ENCODE results near the gene LRCH4.

LRCH4 gene

GRCh38 chr7:100606313-100606712 is 20.4 kb upstream of the LRCH4 start:
- FAIRE-seq, result no peak
- no peak for DNase-seq (ENCODE audit: insufficient read length, low spot score)

- no peak for DNase-seq (ENCODE audit: insufficient read length, low spot score)
- no peak for FAIRE-seq
These were observed 19.3 kb upstream of the LRCH4 start for GRCh38 chr7:100604976-100605911.

GRCh38 chr7:100604028-100604975 is 18.4 kb upstream of the LRCH4 start:
- FAIRE-seq (no peak), DNase-seq (ENCODE audit: insufficient read length, low spot score) (peak; percentile 68)

GRCh38 chr7:100603726-100604027 is 17.7 kb upstream of the LRCH4 start:
- FAIRE-seq (no peak), DNase-seq (ENCODE audit: insufficient read length, low spot score) (no peak)

- no peak for FAIRE-seq
- peak; percentile 72 for DNase-seq (ENCODE audit: insufficient read length, low spot score)
These were observed 17.2 kb upstream of the LRCH4 start for GRCh38 chr7:100602889-100603725.

- FAIRE-seq (no peak), DNase-seq (ENCODE audit: insufficient read length, low spot score) (no peak)
These were observed 14.8 kb upstream of the LRCH4 start for GRCh38 chr7:100600730-100601038.

- FAIRE-seq (no peak), DNase-seq (ENCODE audit: insufficient read length, low spot score) (no peak)
These were observed 14.2 kb upstream of the LRCH4 start for GRCh38 chr7:100599911-100600729.

- FAIRE-seq, result no peak
These were observed 12.5 kb upstream of the LRCH4 start for GRCh38 chr7:100598425-100598824.

GRCh38 chr7:100595188-100595587 is 9.3 kb upstream of the LRCH4 start:
- no peak for DNase-seq (ENCODE audit: insufficient read length, low spot score)
- FAIRE-seq, result no peak

More at GRCh38 chr7:100598425-100598824, 12.5 kb upstream of the LRCH4 start:
- DNase-seq (ENCODE audit: insufficient read length, low spot score), result no peak

GRCh38 chr7:100591596-100591995 is 5.7 kb upstream of the LRCH4 start:
- no peak for FAIRE-seq

GRCh38 chr7:100590077-100590737 is 4.3 kb upstream of the LRCH4 start:
- FAIRE-seq, result no peak

More at GRCh38 chr7:100591596-100591995, 5.7 kb upstream of the LRCH4 start:
- no peak for DNase-seq (ENCODE audit: insufficient read length, low spot score)

GRCh38 chr7:100589341-100589947 is 3.5 kb upstream of the LRCH4 start:
- FAIRE-seq (no peak), DNase-seq (ENCODE audit: insufficient read length, low spot score) (no peak)

More at GRCh38 chr7:100590077-100590737, 4.3 kb upstream of the LRCH4 start:
- no peak for DNase-seq (ENCODE audit: insufficient read length, low spot score)

GRCh38 chr7:100588438-100588837 is 2.5 kb upstream of the LRCH4 start:
- FAIRE-seq, result no peak

GRCh38 chr7:100586266-100587025 is 517 bp upstream of the LRCH4 start, which contains the start of gene FBXO24:
TSS of gene FBXO24 (plus strand) at chr7:100586328. CDS start at chr7:100586626, 298 bp downstream.
- no peak for FAIRE-seq
- DNase-seq (ENCODE audit: insufficient read length, low spot score), result peak; percentile 99

More at GRCh38 chr7:100588438-100588837, 2.5 kb upstream of the LRCH4 start:
- DNase-seq (ENCODE audit: insufficient read length, low spot score), result no peak

GRCh38 chr7:100584683-100585510 is 1.0 kb downstream of the LRCH4 start:
- no peak for DNase-seq (ENCODE audit: insufficient read length, low spot score)
- no peak for FAIRE-seq

- DNase-seq (ENCODE audit: insufficient read length, low spot score), result no peak
- no peak for FAIRE-seq
These were observed 1.8 kb downstream of the LRCH4 start for GRCh38 chr7:100584054-100584682.

Data from HTR-8/SVneo (cell line).